Measurements from ENCODE around the gene PRDM8. TPM values are rescaled to one million over a fixed set of nuclear protein-coding genes. Genes with fewer than 3 reads are reported as not detected.
"Not testable (repeated sequence)": the region's sequence is repeated elsewhere in the genome, so short reads cannot be mapped to it uniquely, and the experiment has no call there.

PRDM8 gene
- total RNA-seq, 1 donor = 25.3 TPM

DNA sequence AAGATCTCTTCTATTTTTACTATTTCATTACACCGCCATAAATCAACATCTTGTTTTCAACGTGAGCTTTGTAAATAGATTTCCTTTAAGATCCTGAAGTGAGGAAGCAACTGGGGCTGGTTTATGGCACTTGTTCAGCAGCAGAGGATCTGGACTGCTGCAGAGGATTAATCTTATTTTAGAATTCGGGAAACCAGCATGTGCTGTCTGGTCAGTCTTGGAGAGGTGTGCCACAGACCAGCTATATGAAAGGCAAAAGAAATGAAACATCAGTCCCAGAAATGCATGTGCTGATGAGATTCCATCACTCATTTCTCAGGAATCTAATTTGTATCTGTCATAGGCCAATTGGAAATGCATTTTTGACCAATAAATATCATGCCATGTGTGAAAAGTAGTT lies 23.4 kb downstream of the PRDM8 start:
- DNase-seq (ENCODE audit: low read depth in 2 of 3, low spot score in 2 of 3) = no peak

DNA sequence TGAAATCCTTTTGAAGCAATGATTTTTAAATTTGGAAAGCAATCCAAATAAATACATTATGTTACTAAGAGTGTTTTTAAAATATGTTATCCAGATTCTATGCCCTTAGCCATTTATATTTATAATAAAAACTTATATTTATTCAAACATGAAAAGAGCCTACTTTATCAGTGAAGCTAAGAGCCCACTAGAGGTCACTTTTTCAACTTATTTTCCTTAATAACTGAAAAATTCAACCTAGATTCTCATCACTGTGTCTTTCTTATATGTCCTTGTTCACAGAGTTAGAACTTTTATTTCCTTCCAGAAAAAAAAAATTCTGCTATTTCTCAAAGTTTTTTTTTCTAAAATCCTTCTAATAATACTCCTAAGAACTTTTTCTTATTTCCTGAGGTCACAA lies 23.9 kb downstream of the PRDM8 start:
- peak in 1 of 3 donors; percentile 50 for DNase-seq (ENCODE audit: low read depth in 2 of 3, low spot score in 2 of 3)

DNA sequence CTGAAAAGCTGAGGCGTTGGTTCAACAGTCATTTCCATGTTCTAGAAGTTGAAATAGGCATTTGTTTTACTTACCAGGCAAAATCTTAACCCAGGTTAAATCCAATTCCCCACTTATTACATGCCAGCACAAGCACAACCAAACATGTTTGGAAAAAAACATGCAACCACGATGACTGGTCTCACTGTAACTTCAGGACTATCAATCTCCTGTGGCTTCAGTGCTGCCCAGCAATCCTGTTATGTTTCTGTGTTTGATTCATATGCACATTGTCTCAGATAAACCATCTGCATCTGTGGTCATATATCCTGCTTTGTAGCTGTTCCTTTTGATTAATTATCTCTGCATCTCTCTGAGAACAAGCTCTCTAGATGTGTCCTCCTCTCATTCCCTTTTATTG lies 28.3 kb downstream of the PRDM8 start:
- DNase-seq (ENCODE audit: low read depth in 2 of 3, low spot score in 2 of 3) = peak in 1 of 3 donors; percentile 42

DNA sequence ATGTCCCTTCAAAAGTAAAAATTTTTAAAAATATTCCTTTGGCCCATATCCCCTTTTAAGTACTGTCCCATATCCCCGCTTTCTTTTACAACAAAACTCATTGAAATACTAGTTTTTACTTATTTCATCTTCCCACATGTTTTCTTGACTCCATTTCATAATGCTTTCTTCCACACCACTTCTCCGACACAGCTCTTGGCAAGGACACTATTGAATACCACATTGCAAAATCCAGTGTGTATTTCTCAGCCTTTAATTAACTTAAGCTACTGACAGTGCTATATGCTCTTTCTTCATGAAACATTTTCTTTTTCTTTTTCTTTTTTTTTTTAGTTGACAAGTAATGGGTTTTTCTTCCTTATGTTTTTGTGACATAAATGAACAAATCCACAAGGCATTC lies 28.8 kb downstream of the PRDM8 start:
- DNase-seq (ENCODE audit: low read depth in 2 of 3, low spot score in 2 of 3) = no peak

DNA sequence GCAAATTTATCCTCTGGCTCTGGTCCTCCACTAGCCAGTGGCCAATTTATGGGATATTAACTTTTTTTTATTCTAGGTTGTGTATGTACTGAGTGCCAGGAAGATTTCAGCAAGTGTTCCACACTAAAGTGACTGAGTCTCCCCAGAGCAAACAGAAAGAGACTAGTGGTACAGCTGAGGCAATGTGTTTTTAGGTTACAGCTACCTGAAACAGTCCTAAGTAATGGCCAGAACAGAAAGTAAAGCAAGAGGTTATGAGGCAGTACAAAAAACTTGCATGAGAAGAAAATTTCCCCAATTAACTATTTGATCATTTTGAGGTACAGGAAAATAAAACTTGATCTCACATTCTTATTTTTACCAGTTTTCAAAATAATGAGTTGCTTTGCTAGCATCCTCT lies 31.2 kb downstream of the PRDM8 start:
- DNase-seq (ENCODE audit: low read depth in 2 of 3, low spot score in 2 of 3) = no peak

DNA sequence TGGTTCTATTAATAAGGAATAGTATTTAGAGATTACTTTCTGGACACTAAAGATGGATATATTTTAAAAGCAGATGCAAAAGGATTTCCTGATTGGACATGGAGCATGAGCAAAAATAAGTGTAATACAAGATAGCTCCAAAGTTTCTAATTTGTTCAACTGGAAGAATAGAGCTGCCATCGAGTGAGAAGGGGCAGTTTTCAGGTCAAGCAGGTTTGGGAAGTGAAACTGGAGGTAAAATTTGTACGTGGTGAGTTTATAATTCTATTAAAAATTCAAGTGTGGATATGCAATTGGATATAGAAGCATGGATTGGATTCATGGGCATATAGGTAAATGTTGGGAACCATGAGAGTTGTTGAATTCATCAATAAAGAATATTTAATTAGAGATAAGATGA lies 31.8 kb downstream of the PRDM8 start:
- no peak for DNase-seq (ENCODE audit: low read depth in 2 of 3, low spot score in 2 of 3)

DNA sequence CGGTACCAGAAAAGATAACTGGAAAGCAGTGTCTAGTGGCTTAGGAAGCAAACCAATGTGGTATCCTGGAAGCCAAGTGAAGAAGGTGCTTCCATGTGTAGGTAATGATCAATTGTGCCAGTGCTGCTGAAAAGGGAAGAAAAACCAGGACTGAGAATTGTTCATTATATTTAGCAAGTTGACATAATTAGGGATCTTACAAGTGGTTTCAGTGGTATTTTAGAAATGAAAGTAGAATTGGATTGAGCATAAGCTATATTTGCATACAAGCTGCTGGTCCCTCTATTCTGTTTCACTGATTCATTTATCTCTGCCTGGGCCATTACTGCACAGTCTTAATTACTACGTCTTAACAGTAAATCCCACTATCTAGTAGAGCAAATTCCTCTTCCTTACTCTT lies 32.3 kb downstream of the PRDM8 start:
- DNase-seq (ENCODE audit: low read depth in 2 of 3, low spot score in 2 of 3) = no peak

DNA sequence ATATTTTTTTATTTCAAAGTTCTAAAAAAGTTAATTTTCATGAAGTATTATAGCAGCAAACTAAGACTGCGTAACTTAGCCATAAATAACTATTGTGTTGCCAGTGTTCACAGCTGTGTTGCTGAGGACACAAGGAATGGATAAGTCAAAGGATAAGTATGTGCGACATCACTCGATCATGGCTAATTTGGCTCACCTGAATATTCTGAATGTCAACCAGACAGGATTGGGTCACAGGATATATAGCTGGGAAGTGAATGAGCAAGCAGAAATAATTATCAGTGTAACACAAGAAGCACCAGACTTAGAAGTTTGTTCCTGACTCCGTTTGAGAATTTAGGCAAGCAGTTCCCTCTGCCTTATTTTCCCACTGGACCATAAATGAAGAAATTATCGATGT lies 33.9 kb downstream of the PRDM8 start:
- no peak for DNase-seq (ENCODE audit: low read depth in 2 of 3, low spot score in 2 of 3)

DNA sequence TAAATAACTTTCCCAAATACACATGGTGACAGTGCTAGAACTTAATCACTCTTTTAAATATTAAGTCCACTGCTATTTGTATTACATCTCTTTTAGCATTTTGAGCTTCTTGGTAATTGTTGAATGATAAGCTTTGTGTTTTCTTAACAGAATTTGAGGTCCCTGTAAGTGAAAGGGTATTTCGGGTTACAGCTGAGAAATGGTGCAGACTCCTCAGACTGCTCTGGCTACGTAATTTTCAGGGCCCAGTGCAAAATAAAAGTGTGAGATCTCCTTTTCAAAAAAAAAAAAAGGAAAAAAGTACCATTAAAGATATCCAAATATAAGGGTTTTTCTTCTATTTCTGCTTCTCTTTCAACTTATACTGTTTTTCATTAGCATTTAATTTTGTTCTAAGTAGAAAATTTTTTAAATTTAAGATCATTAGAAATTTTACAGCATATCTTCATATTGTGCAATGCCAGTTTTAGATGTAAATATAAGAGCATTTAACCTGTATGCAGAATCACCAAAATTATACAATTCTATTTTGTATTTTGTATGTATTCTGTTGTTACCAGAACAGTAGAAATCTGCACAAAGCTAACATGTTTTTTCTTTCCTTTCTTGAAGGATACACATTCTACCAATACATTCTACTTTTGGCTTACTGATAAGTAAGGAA lies 35.5 kb downstream of the PRDM8 start:
- DNase-seq (ENCODE audit: low read depth in 2 of 3, low spot score in 2 of 3) = no peak

DNA sequence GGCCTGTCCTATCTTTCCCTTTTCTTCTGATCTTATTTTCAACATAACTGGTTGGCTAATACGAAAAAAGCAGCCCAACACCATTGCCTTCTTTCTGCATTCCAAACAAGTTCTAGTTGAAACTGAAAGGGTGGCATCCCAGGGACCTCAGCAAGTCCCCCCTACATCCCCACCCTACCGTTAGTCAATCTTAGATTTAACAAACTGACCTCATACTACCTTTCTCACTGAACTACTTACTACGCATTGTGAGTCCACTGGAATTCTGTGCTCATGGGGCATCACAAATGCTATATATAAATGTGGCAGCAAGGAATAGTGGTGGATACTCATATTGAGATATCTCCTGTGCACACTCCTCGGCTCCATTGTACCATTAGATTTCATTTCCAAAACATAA lies 36.1 kb downstream of the PRDM8 start:
- no peak for DNase-seq (ENCODE audit: low read depth in 2 of 3, low spot score in 2 of 3)

DNA sequence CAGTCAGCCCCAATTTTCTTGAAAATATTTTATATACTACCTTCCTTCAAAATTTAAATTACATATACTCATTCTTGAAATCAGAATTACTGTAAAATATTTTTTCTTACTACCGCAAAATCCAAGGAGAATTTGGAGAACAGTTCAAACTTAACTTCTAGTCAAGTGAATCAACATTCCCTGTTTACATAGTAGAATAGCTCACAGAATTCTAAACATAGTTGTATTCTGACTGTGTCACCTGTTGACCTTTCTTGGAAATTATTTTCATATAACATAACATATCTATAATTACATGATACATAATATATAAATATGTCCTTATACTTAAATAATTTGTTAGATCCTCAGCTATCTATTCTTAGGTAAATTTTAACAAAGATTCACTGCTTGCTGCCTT lies 38.1 kb downstream of the PRDM8 start:
- no peak for DNase-seq (ENCODE audit: low read depth in 2 of 3, low spot score in 2 of 3)

DNA sequence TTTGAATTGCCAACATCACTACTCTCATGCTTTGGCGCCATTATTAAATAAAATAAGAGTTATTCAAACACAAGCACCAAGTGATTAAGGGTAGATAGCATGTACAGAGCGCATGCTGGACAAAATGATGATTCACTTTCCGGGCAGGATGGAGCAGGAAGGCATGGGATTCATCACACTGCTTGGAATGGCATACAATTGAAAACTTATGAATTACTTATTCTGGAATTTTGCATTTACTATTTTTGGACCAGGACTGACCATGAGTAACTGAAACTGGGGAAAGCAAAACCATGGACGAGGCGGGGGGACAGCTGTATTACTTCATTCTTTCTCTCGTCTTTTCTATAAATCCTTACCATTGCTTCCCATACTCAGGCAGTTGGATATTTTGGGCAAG lies 40.7 kb downstream of the PRDM8 start:
- DNase-seq (ENCODE audit: low read depth in 2 of 3, low spot score in 2 of 3) = no peak

DNA sequence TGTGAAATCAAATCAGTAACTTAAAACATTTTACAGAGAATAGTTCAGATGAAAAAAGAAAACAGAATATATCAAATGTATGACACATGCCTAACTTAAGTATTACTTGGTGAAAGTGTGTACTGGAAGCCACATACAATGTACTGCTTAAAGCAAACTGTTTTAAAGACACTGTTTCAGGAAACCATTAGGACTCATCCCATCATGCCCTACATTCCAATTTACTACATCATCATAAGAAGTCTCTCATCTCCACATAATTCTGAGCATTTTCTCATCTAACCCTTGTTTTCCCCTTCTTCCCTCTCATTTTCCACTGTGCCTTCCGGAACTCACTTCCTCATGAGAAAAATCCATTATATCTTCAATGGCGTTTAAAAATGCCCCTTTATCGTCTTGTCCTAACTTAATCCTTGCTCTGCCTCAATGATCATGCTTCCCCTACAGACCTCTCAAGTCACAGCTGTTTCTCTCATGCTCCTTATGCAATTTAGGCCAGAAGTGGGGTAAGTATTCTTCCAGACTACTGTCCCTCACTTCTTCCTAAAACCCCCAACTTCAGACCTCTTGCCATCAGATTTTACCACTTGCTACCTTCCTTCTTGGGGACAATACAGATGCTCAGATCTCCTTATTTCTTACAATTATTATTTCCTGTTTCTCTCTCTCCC lies 42.3 kb downstream of the PRDM8 start:
- no peak for DNase-seq (ENCODE audit: low read depth in 2 of 3, low spot score in 2 of 3)

DNA sequence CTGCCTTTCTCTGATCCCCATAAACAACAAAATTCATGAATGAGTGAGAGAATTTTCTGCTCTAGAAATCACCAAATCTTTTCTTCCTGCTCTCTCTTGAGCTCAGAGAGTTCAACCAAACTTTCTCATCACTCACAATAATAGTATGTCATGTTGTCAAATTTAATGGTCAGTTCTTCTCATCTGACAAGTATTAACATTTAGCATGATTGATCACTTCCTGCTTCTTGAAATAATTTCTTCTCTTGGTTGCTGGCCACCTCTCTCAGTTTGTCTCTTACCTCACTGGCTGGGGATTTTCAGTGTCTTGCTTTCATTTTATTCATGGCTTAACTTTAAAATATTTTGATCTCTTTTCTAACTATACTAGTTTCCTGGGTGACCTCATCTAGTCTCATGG lies 43.7 kb downstream of the PRDM8 start:
- DNase-seq (ENCODE audit: low read depth in 2 of 3, low spot score in 2 of 3) = no peak

DNA sequence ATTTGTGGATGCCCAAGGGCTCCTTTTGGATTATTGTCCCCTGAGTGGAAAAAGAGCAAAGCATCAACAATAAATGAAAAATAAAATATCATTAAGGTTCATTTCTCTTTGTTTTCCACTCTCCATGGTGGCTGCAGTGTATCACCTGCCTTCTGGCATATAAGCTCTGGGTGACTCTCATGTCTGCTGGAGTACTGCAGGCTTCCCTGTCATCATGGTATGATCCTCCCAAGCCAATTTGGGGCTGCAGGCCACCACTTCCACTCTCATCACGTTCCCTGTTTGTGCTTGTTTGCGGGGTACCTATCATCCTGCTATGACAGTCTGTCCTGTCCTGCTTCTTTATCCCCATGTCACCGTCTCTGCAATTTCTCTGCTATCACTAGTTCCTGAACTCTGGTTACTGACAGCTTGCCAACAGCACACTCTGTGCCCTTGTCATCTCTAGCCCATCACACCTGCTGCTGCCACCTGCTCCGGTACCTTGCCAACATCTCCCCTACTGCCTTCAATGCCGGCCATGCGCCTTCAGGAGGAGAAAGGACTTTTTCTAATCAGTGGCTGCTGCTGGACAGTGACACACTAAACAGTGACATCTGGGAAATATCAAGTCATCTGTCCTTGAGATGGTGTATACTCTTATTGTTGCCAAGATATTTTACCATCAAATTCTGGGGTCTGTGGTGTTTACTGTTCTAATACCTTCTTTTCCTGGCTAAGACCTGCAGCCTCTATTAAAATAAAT lies 46.1 kb downstream of the PRDM8 start:
- DNase-seq (ENCODE audit: low read depth in 2 of 3, low spot score in 2 of 3) = no peak

DNA sequence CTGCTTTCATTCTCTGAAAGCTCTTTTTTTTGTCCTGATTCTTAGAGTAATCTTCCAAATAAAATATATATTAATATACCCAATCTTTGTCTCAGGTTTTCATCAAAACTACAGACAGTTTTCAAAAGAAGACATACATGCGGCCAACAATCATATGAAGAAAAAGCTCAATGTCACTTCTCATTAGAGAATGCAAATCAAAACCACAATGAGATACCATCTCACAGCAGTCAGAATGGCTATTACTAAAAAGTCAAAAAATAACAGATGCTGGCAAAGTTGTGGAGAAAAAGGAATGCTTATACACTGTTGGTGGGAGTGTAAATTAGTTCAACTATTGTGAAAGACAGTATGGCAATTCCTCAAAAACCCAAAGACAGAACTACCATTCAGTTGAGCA lies 50.2 kb downstream of the PRDM8 start:
- DNase-seq (ENCODE audit: low read depth in 2 of 3, low spot score in 2 of 3) = not testable (repeated sequence)

DNA sequence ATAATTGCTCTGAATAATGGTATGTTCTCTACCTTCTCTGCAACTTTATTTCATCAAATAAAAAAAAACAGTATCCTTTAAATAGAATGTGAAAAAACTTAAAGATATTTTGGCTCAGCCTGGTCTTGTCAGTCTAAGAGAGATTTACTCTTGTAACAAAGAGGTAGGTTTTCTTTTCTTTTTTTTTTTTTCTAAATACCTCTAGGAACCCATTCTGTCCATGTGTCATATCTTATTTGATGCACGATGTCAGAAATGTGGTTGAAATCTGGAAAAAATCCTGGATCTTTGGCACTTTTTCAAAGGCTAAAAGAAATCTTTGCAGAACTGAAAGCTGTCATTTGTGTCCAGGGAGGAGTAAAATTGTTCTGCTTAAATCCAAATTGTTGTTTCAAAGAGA lies 51.8 kb downstream of the PRDM8 start:
- DNase-seq (ENCODE audit: low read depth in 2 of 3, low spot score in 2 of 3) = no peak

DNA sequence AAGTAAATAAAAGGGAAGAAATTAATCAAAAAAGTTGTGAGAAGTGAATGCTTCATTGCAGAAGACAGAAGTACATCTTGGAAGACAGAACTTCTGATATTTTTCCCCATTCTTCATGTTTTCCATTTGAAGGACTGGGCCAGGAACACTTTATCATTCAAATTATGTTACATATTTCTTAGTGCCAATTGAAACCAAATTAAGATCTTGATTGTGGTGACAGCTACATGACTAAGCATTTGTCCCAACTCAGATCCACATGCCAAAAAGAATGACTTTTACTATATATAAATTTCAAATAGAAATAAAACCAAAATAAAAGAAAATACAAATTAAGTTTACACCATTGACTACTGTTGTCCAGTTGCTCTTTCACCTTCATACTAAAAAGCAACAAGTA lies 55.1 kb downstream of the PRDM8 start:
- DNase-seq (ENCODE audit: low read depth in 2 of 3, low spot score in 2 of 3) = no peak

DNA sequence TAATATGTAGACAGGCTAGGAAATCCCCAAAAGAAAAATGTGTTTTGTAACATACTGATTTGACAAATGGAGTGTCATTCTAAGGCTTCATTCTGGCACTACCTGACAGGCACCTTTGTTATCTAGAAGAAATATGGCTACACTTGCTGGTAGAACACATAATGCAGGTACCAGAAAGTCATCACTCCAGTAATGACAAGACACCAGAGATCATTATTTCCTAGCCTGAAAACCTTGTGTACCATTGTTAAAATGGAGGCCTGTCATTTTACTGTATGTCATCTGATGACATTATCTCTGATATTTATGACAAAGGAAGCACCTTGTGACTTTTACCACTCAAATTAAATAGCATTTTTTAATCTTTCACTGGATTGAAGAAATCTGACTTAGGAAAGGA lies 55.6 kb downstream of the PRDM8 start:
- no peak for DNase-seq (ENCODE audit: low read depth in 2 of 3, low spot score in 2 of 3)

DNA sequence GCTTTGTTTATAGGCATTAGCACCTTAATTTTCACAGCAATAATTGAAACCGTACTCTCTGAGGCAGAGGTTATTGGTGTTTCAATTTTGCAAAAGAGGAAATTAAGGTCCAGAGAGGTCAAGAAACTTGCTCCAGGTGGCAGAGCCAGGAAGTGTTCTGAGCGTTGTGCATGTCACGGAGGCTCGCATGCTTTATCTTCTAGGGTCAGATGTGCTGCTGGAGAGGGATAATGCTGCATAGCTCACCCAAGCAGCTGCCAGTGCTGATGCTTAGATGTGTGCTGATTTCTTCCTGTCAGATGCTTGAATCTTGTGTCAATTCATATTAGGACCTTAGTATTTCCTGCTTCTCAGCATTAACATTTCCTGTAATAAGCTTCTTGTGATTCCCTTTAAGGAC lies 56.2 kb downstream of the PRDM8 start:
- DNase-seq (ENCODE audit: low read depth in 2 of 3, low spot score in 2 of 3) = peak in 1 of 3 donors; percentile 39
